HEK293T (cell line): ENCODE data around the gene NYNRIN.
"Not testable (repeated sequence)": the region's sequence is repeated elsewhere in the genome, so short reads cannot be mapped to it uniquely, and the experiment has no call there.

Experiments used
- CTCF ChIA-PET: fragments of 350-600 bp; formaldehyde crosslinking; extraction: SDS; loops from one replicate; lab custom pipeline; 2021; ENCODE audit warnings: antibody characterized with exemption, inconsistent platforms; lab: Yijun Ruan, JAX
- POLR2A ChIA-PET: fragments of 350-600 bp; formaldehyde crosslinking; extraction: SDS; loops from one replicate; lab custom pipeline; 2020; ENCODE audit warnings: antibody characterized with exemption, inconsistent platforms; lab: Yijun Ruan, JAX
- DNase-seq: peaks from one replicate; pipeline ENCODE4 v3.0.0; 2012; ENCODE audit warnings: mixed read lengths; ENCODE audit errors: extremely low spot score
- ARNT ChIP-seq: fragments of 450-650 bp; IDR thresholded peaks from 2 replicates; pipeline ENCODE4 v1.6.1; 2017; ENCODE audit warnings: mild to moderate bottlenecking
- BHLHE40 ChIP-seq: fragments of 450-650 bp; IDR thresholded peaks from 2 replicates; pipeline ENCODE4 v1.6.1; 2016; ENCODE audit warnings: mild to moderate bottlenecking, moderate library complexity, borderline replicate concordance
- CTBP1 ChIP-seq: fragments of 450-650 bp; IDR thresholded peaks from 2 replicates; pipeline ENCODE4 v1.6.1; 2016; ENCODE audit warnings: borderline replicate concordance
- ELF4 ChIP-seq: fragments of 450-650 bp; IDR thresholded peaks from 2 replicates; pipeline ENCODE4 v1.6.1; 2017; ENCODE audit warnings: antibody characterized with exemption
- FOXA1 ChIP-seq: fragments of 450-650 bp; IDR thresholded peaks from 2 replicates; pipeline ENCODE4 v1.6.1; 2016; ENCODE audit warnings: mild to moderate bottlenecking
- FOXK2 ChIP-seq: fragments of 450-650 bp; IDR thresholded peaks from 2 replicates; pipeline ENCODE4 v1.6.1; 2016; ENCODE audit warnings: mild to moderate bottlenecking
- FOXM1 ChIP-seq: fragments of 450-650 bp; IDR thresholded peaks from 2 replicates; pipeline ENCODE4 v1.6.1; 2017; ENCODE audit warnings: mild to moderate bottlenecking, borderline replicate concordance
- HDGF ChIP-seq: fragments of 450-650 bp; IDR thresholded peaks from 2 replicates; pipeline ENCODE4 v1.6.1; 2017; ENCODE audit warnings: antibody characterized with exemption, borderline replicate concordance
- L3MBTL2 ChIP-seq: fragments of 450-650 bp; conservative IDR thresholded peaks from 2 replicates; pipeline ENCODE4 v1.6.1; 2016; ENCODE audit warnings: mild to moderate bottlenecking
- LEF1 ChIP-seq: fragments of 450-650 bp; IDR thresholded peaks from 2 replicates; pipeline ENCODE4 v1.6.1; 2017; ENCODE audit warnings: mild to moderate bottlenecking, borderline replicate concordance
- NFRKB ChIP-seq: fragments of 450-650 bp; IDR thresholded peaks from 2 replicates; pipeline ENCODE4 v1.6.1; 2016; ENCODE audit warnings: mild to moderate bottlenecking, moderate library complexity
- SP1 ChIP-seq: fragments of 450-650 bp; IDR thresholded peaks from 2 replicates; pipeline ENCODE4 v1.6.1; 2017
- SUZ12 ChIP-seq: fragments of 450-650 bp; IDR thresholded peaks from 2 replicates; pipeline ENCODE4 v1.6.1; 2016; ENCODE audit warnings: mild to moderate bottlenecking
- TARDBP ChIP-seq: fragments of 450-650 bp; IDR thresholded peaks from 2 replicates; pipeline ENCODE4 v1.6.1; 2016
- ZNF384 ChIP-seq: fragments of 450-650 bp; IDR thresholded peaks from 2 replicates; pipeline ENCODE4 v1.6.1; 2016
- TF ChIP-seq, protein P1 (sequence below): fragments of 450-650 bp; IDR thresholded peaks from 2 replicates; pipeline ENCODE4 v1.6.1; 2016

NYNRIN gene

DNA sequence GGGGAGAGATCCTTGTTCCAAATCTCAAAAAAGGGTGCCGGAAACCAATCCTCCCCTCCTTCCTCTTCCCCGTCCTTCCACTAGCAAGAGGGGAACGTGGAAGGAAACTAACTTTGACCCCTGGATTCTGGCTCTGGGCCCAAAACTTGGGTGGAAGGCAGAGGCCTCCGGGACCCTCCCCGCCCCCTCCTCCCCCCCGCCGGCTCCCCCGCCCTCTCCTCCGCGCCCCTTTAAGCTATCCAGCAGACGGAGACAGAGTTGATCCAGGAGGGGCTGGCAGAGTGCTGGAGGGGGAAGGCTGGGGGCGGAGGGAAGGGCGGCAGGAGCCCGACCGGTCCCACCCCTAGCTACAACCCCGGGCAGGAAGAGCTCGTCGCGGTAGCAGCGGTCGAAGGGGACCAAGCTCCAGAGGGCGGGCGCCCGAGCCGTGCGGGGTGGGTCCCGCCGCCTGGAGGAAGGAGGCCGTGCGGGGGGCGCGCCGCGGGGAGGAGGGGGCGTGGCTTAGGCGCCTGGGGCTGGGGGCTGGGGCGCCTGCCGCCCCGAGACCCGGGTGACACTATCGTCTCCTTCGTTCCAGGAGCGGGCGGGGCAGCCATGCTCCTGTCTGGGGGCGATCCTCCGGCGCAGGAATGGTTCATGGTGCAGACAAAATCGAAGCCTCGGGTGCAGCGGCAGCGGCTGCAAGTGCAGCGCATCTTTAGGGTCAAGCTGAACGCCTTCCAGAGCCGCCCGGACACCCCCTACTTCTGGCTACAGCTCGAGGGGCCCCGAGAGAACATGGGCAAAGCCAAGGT, at the start of gene NYNRIN:
Gene NYNRIN, plus strand, starts transcription at position 351 of the 794 bp plus-strand sequence. Its CDS starts 244 bp downstream, at position 595.
- peak; percentile 53 for DNase-seq
- TF ChIP-seq FOXA1 (no peak), FOXK2 (no peak), TARDBP (no peak), ZNF384 (no peak), CTBP1 (no peak), HDGF (no peak), FOXM1 (no peak), LEF1 (no peak), L3MBTL2 (no peak), ARNT (no peak), SP1 (no peak), SUZ12 (no peak), NFRKB (no peak), BHLHE40 (no peak), ELF4 (no peak)
- TF ChIP-seq, protein P1, sequence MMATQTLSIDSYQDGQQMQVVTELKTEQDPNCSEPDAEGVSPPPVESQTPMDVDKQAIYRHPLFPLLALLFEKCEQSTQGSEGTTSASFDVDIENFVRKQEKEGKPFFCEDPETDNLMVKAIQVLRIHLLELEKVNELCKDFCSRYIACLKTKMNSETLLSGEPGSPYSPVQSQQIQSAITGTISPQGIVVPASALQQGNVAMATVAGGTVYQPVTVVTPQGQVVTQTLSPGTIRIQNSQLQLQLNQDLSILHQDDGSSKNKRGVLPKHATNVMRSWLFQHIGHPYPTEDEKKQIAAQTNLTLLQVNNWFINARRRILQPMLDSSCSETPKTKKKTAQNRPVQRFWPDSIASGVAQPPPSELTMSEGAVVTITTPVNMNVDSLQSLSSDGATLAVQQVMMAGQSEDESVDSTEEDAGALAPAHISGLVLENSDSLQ, result no peak
- ChIA-PET CTCF (interaction anchor here (1.1 to 1.3 kb wide), 2 partner anchors 13 to 33 kb away, joined by 4 to 8 read pairs; no protein-coding TSS in a partner anchor), POLR2A (interaction anchor here (0.5 to 2.5 kb wide), 9 partner anchors 10 to 253 kb away, joined by 3 to 10 read pairs (median 5); partner anchors contain the start of genes CBLN3, KHNYN and PSME2)

DNA sequence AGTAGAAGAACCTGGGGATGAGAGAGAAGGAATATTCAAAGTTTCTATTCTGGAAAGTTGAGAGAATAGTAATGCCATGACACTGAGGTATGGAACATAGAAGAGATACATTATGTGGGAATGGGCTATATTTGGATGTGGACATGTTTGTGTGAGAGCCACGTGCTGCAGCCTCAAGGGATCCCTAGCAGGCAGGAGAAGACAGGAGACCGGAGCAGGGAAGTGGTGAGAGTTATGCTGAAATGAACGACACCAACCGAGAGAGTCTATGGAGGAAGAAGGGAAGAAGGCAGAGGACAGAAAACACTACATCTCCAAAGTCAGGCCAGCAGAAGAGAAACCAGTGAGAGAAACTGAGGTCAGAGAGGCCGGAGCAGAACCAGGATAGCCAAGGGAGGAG, 49.1 kb upstream of the NYNRIN start:
- ChIA-PET CTCF (interaction anchor here (1.5 kb wide), 1 partner anchor 16 kb away, joined by 4 read pairs; no protein-coding TSS in a partner anchor), POLR2A (interaction anchor here (0.7 kb wide), 1 partner anchor 234 kb away, joined by 3 read pairs; no protein-coding TSS in a partner anchor)
- TF ChIP-seq NFRKB, result no peak
- no peak for TF ChIP-seq ARNT
- no peak for TF ChIP-seq SP1
- TF ChIP-seq CTBP1, result no peak
- no peak for TF ChIP-seq LEF1
- TF ChIP-seq SUZ12, result no peak
- no peak for TF ChIP-seq TARDBP
- no peak for TF ChIP-seq HDGF
- TF ChIP-seq ELF4, result no peak
- TF ChIP-seq ZNF384, result no peak

DNA sequence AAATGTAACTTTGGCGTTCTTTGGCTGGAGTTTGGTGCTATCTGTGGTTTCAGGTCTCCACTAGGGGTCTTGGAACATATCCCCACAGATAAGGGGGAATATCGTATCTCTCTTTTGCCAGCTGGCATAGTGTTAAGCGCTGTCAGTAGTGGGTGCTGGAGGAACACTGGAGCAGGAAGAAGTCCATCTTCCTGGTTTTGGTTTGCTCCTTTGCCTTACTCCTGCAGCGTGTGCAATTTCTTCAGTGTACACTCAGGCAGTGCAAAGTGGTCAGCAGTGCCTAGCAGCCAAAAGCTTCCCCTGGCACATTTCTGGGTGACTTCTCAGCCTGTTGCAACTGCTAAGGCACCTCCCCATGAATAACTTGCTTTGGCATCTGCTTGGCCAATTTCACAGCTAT, 47.3 kb upstream of the NYNRIN start:
- POLR2A ChIA-PET, result interaction anchor here (0.8 to 2.2 kb wide), 3 partner anchors 11 to 91 kb away, joined by 3 to 13 read pairs (median 7); partner anchors contain the start of genes CBLN3, KHNYN, RIPK3 and SDR39U1
- DNase-seq, result no peak
- TF ChIP-seq ARNT, result no peak
- no peak for TF ChIP-seq NFRKB
- TF ChIP-seq, protein P1, result no peak
- TF ChIP-seq SUZ12, result no peak
- TF ChIP-seq LEF1, result no peak
- no peak for TF ChIP-seq FOXM1
- TF ChIP-seq HDGF, result no peak
- no peak for TF ChIP-seq BHLHE40
- TF ChIP-seq TARDBP, result no peak
- TF ChIP-seq ZNF384, result no peak
- no peak for TF ChIP-seq FOXK2
- no peak for TF ChIP-seq L3MBTL2
- TF ChIP-seq CTBP1, result no peak
- TF ChIP-seq ELF4, result no peak
- CTCF ChIA-PET, result interaction anchor here (0.7 to 2.0 kb wide), 6 partner anchors 11 to 80 kb away, joined by 3 to 13 read pairs (median 6); no protein-coding TSS in a partner anchor

More for the DNA sequence above, 49.1 kb upstream of the NYNRIN start:
- DNase-seq, result no peak

DNA sequence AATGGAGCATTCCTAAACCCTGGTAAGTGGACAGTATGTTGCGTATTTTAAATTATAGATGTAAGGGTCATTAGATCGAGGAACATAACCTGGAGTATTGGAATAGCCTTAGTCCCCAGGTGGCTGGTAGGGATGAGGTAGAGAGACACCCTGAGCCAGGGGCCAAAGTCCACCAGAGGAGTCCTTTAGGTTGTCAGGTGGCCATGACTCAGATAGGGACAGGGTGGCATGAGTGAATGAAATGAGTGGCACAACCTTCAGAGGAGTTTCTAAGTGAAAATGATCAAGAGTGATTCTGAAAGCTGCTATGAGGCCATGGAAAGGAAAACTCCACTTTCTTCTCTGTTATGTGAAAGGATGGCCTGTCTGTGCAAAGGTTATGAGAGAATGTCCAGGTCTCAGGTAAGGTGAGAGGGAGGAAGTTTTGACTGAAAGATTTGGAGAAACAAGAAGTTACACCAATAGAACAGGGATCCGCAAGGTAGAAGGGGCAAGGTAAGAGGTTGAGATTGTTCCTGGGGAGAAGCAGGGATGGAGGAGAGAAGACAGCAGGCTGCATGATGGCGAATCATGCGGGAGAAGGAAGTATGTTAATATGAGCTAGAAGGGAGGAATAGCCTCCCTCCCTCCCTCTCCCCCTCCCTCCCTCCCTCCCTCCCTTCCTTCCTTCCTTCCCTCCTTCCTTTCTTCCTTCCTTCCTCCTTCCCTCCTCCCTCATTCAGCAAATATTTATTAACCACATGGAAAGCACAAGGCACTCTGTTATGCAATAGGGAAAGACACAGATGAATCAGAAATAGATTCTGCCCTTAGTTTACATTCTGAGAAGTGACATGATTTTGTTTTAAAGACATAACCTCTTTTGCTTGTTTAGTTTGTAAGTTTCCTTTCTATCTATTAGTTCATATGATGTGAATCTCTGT, 45.0 kb upstream of the NYNRIN start:
- ChIA-PET POLR2A (no interaction called here), CTCF (no interaction called here)
- no peak for TF ChIP-seq ARNT
- no peak for TF ChIP-seq SP1
- TF ChIP-seq NFRKB, result no peak
- TF ChIP-seq ZNF384, result no peak
- no peak for TF ChIP-seq FOXA1
- TF ChIP-seq FOXK2, result no peak
- no peak for TF ChIP-seq CTBP1
- TF ChIP-seq TARDBP, result no peak
- TF ChIP-seq HDGF, result no peak
- no peak for TF ChIP-seq LEF1
- TF ChIP-seq, protein P1, result no peak
- no peak for TF ChIP-seq FOXM1
- no peak for TF ChIP-seq BHLHE40
- no peak for TF ChIP-seq ELF4
- no peak for DNase-seq

DNA sequence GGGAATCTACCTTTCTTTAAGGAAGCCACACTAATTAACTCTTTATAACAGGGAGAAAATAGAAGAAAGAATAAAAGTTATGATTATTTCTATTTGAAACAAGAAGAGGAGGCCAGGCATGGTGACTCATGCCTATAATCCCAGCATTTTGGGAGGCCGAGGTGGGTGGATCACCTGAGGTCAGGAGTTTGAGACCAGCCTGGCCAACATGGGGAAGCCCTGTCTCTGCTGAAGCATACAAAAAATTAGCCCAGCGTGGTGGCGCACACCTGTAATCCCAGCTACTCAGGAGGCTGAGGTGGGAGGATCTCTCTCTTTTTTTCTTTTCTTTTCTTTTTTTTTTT, 44.3 kb upstream of the NYNRIN start:
- CTCF ChIA-PET, DNase-seq, POLR2A ChIA-PET: not testable (repeated sequence)
